Loucy (cell line): ENCODE results near the gene KLK6.

Source experiments
- H2AFZ ChIP-seq: fragments of 200-600 bp; sonication (generic); 2 replicates; pipeline ENCODE4 v1.6.0; 2016; ENCODE audit warnings: antibody characterized with exemption, mild to moderate bottlenecking, low read length, moderate library complexity
- H3F3A ChIP-seq: fragments of 200-600 bp; 2 replicates; pipeline ENCODE4 v1.6.0; 2016; ENCODE audit warnings: antibody characterized with exemption, low read depth, mild to moderate bottlenecking
- H3K27me3 ChIP-seq: fragments of 200-600 bp; sonication (generic); 2 replicates; pipeline ENCODE4 v1.6.1; 2014; ENCODE audit warnings: low read length, mild to moderate bottlenecking; ENCODE audit not compliant: insufficient read depth, poor library complexity, severe bottlenecking
- H3K36me3 ChIP-seq: fragments of 200-600 bp; sonication (generic); 2 replicates; pipeline ENCODE4 v1.6.1; 2016; ENCODE audit warnings: low read length; ENCODE audit not compliant: insufficient read depth
- H3K4me1 ChIP-seq: fragments of 200-600 bp; sonication (generic); 2 replicates; pipeline ENCODE4 v1.5.1; 2014; ENCODE audit warnings: low read length, mild to moderate bottlenecking; ENCODE audit not compliant: insufficient read depth, poor library complexity, severe bottlenecking
- H3K4me2 ChIP-seq: fragments of 200-600 bp; sonication (generic); 2 replicates; pipeline ENCODE4 v1.6.0; 2014; ENCODE audit warnings: antibody characterized with exemption, low read length, low read depth, mild to moderate bottlenecking; ENCODE audit not compliant: poor library complexity, severe bottlenecking
- H3K4me3 ChIP-seq: fragments of 200-600 bp; sonication (generic); 2 replicates; pipeline ENCODE4 v1.5.1; 2014; ENCODE audit warnings: low read length, mild to moderate bottlenecking, mixed read lengths; ENCODE audit not compliant: poor library complexity, severe bottlenecking
- H3K79me2 ChIP-seq: fragments of 200-600 bp; sonication (generic); 2 replicates; pipeline ENCODE4 v1.6.1; 2014; ENCODE audit warnings: low read length; ENCODE audit not compliant: insufficient read depth
- H3K9ac ChIP-seq: fragments of 200-600 bp; sonication (generic); 2 replicates; pipeline ENCODE4 v1.6.0; 2014; ENCODE audit warnings: mild to moderate bottlenecking, low read depth, low read length, moderate library complexity; ENCODE audit not compliant: poor library complexity, severe bottlenecking
- H3K9me2 ChIP-seq: fragments of 200-600 bp; sonication (generic); replicated peaks from 2 replicates; pipeline ENCODE4 v1.6.1; 2016; ENCODE audit warnings: low read depth, low read length, mixed read lengths
- H3K9me3 ChIP-seq: fragments of 200-600 bp; sonication (generic); 2 replicates; pipeline ENCODE4 v1.6.1; 2014; ENCODE audit warnings: mild to moderate bottlenecking, antibody characterized with exemption, low read length, low read depth; ENCODE audit not compliant: insufficient read depth
- H4K20me1 ChIP-seq: fragments of 200-600 bp; sonication (generic); 2 replicates; pipeline ENCODE4 v1.6.0; 2014; ENCODE audit warnings: antibody characterized with exemption, low read length, mild to moderate bottlenecking; ENCODE audit not compliant: insufficient read depth, poor library complexity, severe bottlenecking
- EZH2phosphoT487 ChIP-seq: fragments of 200-600 bp; IDR thresholded peaks from 2 replicates; pipeline ENCODE4 v1.6.1; 2018; ENCODE audit warnings: antibody characterized with exemption, mild to moderate bottlenecking, moderate library complexity, borderline replicate concordance
- TF ChIP-seq, protein P1 (sequence below): fragments of 200-600 bp; sonication (generic); conservative IDR thresholded peaks from 2 replicates; pipeline ENCODE4 v1.5.1; 2014; ENCODE audit warnings: mild to moderate bottlenecking, antibody characterized with exemption, low read length

The KLK6 gene

GRCh38 chr19:50962245-50962644 is 7.1 kb downstream of the KLK6 start:
- H2AFZ ChIP-seq = no peak overlapping the region
- TF ChIP-seq, protein P1, sequence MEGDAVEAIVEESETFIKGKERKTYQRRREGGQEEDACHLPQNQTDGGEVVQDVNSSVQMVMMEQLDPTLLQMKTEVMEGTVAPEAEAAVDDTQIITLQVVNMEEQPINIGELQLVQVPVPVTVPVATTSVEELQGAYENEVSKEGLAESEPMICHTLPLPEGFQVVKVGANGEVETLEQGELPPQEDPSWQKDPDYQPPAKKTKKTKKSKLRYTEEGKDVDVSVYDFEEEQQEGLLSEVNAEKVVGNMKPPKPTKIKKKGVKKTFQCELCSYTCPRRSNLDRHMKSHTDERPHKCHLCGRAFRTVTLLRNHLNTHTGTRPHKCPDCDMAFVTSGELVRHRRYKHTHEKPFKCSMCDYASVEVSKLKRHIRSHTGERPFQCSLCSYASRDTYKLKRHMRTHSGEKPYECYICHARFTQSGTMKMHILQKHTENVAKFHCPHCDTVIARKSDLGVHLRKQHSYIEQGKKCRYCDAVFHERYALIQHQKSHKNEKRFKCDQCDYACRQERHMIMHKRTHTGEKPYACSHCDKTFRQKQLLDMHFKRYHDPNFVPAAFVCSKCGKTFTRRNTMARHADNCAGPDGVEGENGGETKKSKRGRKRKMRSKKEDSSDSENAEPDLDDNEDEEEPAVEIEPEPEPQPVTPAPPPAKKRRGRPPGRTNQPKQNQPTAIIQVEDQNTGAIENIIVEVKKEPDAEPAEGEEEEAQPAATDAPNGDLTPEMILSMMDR = no peak
- no peak for TF ChIP-seq EZH2phosphoT487
- H3K36me3 ChIP-seq = no peaks in the 10 kb centered on the region
- H3K27me3 ChIP-seq = no peaks in the 10 kb centered on the region
- no peak overlapping the region for H3K9ac ChIP-seq
- H3K4me1 ChIP-seq = no peaks in the 10 kb centered on the region
- H3K79me2 ChIP-seq = no peaks in the 10 kb centered on the region
- no peaks in the 10 kb centered on the region for H3K9me2 ChIP-seq
- no peak overlapping the region for H3K4me3 ChIP-seq
- no peak overlapping the region for H3K4me2 ChIP-seq
- H4K20me1 ChIP-seq = no peaks in the 10 kb centered on the region
- H3F3A ChIP-seq = no peaks in the 10 kb centered on the region
- no peaks in the 10 kb centered on the region; the same call in 1 of the 2 replicates for H3K9me3 ChIP-seq

DNA sequence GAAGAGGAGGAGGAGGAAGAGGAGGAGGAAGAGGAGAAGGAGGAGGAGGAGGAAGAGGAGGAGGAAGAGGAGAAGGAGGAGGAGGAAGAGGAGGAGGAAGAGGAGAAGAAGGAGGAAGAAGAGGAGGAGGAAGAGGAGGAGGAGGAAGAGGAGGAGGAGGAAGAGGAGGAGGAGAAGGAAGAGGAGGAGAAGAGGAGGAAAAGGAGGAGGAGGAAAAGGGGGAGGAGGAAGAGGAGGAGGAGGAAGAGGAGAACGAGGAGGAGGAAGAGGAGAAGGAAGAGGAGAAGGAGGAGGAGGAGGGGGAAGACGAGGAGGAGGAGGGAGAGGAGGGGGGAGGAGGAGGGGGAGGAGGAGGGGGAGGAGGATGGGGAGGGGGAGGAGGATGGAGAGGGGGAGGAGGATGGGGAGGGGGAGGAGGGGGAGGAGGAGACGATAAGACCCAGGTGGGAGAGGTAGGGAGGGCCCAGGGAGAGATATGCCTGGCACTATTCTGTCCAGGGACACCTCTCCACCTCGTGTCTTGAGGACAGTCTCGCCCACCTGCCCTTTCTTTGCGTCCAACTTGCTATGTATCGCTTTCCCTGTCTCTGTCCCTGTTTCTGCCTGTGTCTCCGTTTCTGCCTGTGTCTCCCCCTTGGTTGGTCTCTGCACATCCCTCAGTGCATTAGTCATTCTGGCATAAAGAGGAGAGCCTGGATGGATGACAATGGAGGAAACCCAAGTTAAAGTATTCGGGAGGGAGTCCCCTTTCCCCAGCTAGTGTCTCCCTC is 9.5 kb downstream of the KLK6 start:
- H4K20me1 ChIP-seq = no peaks in the 10 kb centered on the region
- H3K79me2 ChIP-seq = no peaks in the 10 kb centered on the region
- no peaks in the 10 kb centered on the region; the same call in 1 of the 2 replicates for H3K9me3 ChIP-seq
- H3F3A ChIP-seq = no peaks in the 10 kb centered on the region
- no peaks in the 10 kb centered on the region for H3K27me3 ChIP-seq
- no peak overlapping the region for H3K4me3 ChIP-seq
- TF ChIP-seq EZH2phosphoT487 = no peak
- TF ChIP-seq, protein P1 = no peak
- no peak overlapping the region for H3K9ac ChIP-seq
- H3K9me2 ChIP-seq = no peaks in the 10 kb centered on the region
- no peak overlapping the region for H2AFZ ChIP-seq
- H3K4me2 ChIP-seq = no peak overlapping the region
- H3K4me1 ChIP-seq = no peaks in the 10 kb centered on the region
- no peaks in the 10 kb centered on the region for H3K36me3 ChIP-seq

- H3F3A ChIP-seq = no peaks in the 10 kb centered on the region
- no peaks in the 10 kb centered on the region for H3K36me3 ChIP-seq
- H3K9me3 ChIP-seq = no peaks in the 10 kb centered on the region; the same call in 1 of the 2 replicates
- no peak overlapping the region for H3K9ac ChIP-seq
- H3K79me2 ChIP-seq = no peaks in the 10 kb centered on the region
- H3K4me3 ChIP-seq = no peak overlapping the region
- H3K4me1 ChIP-seq = no peaks in the 10 kb centered on the region
- H4K20me1 ChIP-seq = no peaks in the 10 kb centered on the region
- no peak for TF ChIP-seq EZH2phosphoT487
- TF ChIP-seq, protein P1 = no peak
- no peaks in the 10 kb centered on the region for H3K9me2 ChIP-seq
- no peak overlapping the region for H3K4me2 ChIP-seq
- no peak overlapping the region for H2AFZ ChIP-seq
- H3K27me3 ChIP-seq = no peaks in the 10 kb centered on the region
These were observed 11.8 kb downstream of the KLK6 start for GRCh38 chr19:50957587-50957986.
